ACC112 (cell line): ENCODE results near the gene HGS.

Experiments
- H2AFZ ChIP-seq: fragments of 200-600 bp; sonication (generic); one replicate; pipeline ENCODE4 v1.6.0; 2017; ENCODE audit warnings: antibody characterized with exemption, low read length; ENCODE audit not compliant: unreplicated experiment
- H3K27ac ChIP-seq: fragments of 200-600 bp; sonication (generic); 2 replicates; pipeline ENCODE4 v1.5.1; 2014; ENCODE audit warnings: low read depth, mild to moderate bottlenecking, antibody characterized with exemption, low read length, moderate library complexity
- H3K27me3 ChIP-seq: fragments of 200-600 bp; sonication (generic); 2 replicates; pipeline ENCODE4 v1.6.1; 2014; ENCODE audit warnings: mild to moderate bottlenecking, antibody characterized with exemption, low read length, moderate library complexity, mixed read lengths; ENCODE audit not compliant: insufficient read depth
- H3K36me3 ChIP-seq: fragments of 200-600 bp; sonication (generic); 2 replicates; pipeline ENCODE4 v1.6.1; 2016; ENCODE audit warnings: mild to moderate bottlenecking, antibody characterized with exemption, low read length, moderate library complexity, mixed read lengths; ENCODE audit not compliant: insufficient read depth
- H3K4me1 ChIP-seq: fragments of 200-600 bp; sonication (generic); one replicate; pipeline ENCODE4 v1.6.1; 2016; ENCODE audit warnings: low read length, mixed read lengths; ENCODE audit not compliant: insufficient read depth, unreplicated experiment, control insufficient read depth
- H3K4me3 ChIP-seq: fragments of 200-600 bp; sonication (generic); 2 replicates; pipeline ENCODE4 v1.5.1; 2014; ENCODE audit warnings: mild to moderate bottlenecking, low read depth, low read length
- H3K79me2 ChIP-seq: fragments of 200-600 bp; sonication (generic); one replicate; pipeline ENCODE4 v1.6.0; 2016; ENCODE audit warnings: low read length; ENCODE audit not compliant: control insufficient read depth, unreplicated experiment, insufficient read depth

HGS gene

DNA sequence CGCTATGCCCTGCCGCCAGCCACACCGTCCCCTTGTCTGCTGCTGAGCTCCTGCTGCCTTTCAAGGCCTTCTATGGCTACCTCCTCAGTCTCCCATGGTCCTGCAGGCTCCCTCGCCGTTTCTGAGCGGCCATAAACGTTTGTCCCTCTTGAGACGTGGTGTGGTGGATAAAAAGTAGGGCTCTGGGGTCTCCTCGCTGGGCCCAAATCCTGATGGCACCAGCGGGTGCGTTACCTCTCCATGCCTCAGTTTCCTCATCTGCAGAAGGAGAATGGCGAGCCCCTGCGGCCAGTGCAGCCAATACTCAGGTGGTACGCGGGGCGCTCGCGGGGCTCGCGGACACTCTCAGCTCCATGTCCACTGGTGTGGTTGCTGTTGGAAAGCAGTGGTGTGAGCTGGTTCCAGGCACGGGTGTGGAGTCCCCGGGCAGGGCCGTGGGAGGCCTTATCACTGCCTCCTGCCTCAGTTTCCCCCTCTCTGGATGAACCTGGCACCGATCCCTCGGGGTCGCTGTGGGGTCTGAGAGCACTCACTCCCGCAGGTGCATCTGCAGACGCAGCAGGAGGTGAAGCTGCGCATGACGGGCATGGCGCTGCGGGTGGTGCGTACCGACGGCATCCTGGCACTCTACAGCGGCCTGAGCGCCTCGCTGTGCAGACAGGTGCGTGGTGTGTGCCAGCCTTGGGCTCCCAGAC lies 30.7 kb downstream of the HGS start:
- H3K4me1 ChIP-seq, result peaks cover 14% of the 10 kb centered on the region

DNA sequence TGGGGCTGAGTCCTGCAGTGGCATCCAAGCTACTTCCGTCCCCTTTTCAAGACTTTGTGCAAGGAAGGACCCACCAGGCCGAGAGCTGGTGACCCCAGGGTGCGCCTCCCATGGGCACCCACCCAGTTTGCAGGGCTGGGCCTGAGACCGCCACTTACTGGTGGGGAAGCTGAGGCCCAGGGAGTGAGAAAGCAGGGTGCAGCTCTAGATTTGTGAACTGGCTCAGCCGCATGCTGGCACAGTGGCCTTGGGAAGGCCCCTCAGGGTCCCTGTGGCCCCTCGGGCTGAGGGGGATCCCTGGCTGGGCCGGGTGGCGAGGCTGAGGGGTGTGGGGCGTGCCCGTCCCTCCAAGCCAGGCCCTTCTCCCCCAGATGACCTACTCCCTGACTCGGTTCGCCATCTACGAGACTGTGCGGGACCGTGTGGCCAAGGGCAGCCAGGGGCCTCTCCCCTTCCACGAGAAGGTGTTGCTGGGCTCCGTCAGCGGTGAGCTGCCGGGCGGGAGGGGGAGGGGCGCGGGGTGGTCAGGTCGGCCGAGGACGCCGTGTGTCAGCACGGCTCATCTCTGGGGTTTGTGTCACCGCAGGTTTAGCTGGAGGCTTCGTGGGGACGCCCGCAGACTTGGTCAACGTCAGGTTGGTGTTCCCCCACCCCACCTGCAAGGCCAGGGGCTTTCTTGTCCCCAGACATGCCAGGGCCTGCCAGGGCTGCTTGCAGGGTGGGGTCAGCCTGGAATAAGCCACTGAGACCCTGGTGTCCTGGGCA lies 31.5 kb downstream of the HGS start:
- H3K27me3 ChIP-seq, result no peaks in the 10 kb centered on the region
- peaks cover 12% of the 10 kb centered on the region for H3K4me1 ChIP-seq
- H3K36me3 ChIP-seq, result no peaks in the 10 kb centered on the region
- H3K79me2 ChIP-seq, result peaks cover 4% of the 10 kb centered on the region
- H2AFZ ChIP-seq, result no peak overlapping the region
- H3K4me3 ChIP-seq, result no peak overlapping the region
- H3K27ac ChIP-seq, result no peak overlapping the region

More for the DNA sequence above, 30.7 kb downstream of the HGS start:
- H3K4me3 ChIP-seq, result no peak overlapping the region
- H3K36me3 ChIP-seq, result no peaks in the 10 kb centered on the region
- H2AFZ ChIP-seq, result no peak overlapping the region
- H3K27me3 ChIP-seq, result no peaks in the 10 kb centered on the region
- H3K79me2 ChIP-seq, result peaks cover 4% of the 10 kb centered on the region
- no peak overlapping the region for H3K27ac ChIP-seq

DNA sequence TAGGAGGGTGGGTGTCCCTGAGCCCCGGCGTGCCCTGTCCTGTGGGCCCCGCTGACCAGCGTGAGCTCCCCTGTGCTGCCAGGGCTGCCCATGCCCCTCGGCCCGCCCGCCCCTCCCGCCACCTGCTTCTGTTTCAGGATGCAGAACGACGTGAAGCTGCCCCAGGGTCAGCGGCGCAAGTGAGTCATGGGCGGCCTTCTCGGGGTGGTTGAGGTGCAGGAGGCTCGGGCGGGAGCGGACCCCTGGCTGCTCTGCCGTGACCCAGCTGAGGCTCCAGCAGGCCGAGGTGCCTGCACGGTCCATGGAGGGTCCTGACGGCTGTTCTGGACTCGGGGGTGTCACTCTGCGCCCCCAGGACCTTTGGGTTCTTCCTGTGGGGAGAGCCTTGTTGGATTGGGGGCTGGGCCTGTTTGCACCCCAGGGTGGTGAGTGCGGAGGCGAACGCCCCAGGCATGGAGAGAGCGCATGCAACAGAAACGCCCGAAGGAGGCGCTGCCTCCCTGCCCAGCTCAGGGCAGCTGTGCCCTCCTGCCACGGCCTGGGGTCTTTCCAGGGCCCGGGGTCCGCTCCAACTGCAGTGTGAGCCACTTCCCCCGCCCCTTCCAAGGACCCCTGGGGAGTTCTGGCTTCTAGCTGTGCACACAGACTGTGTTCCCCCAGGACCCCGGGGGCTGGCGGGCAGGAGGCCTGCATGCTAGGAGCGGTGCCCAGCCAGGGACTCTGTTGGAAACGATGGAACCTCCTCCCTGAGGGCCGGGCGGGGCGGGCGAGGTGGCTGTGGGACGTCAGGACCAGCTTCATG lies 32.3 kb downstream of the HGS start:
- no peaks in the 10 kb centered on the region for H3K36me3 ChIP-seq
- H3K27me3 ChIP-seq, result no peaks in the 10 kb centered on the region
- H3K27ac ChIP-seq, result no peak overlapping the region
- peaks cover 4% of the 10 kb centered on the region for H3K4me1 ChIP-seq
- H3K79me2 ChIP-seq, result peaks cover 4% of the 10 kb centered on the region
- H3K4me3 ChIP-seq, result no peak overlapping the region
- H2AFZ ChIP-seq, result no peak overlapping the region

DNA sequence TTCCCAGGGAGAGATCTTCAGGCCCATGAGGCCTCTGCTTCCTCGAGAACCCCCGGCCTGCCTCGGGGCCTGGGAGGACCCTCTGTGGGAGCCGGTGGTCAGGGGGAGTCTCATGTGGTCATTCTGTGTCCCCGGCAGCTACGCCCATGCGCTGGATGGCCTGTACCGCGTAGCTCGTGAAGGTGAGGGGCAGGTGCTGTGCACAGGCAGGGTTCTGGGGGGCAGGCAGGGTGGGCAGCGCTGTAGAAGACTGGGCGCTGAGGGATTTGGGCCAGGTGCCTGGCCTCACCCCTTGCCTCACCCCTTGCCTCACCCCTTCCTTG lies 32.8 kb downstream of the HGS start:
- H3K27ac ChIP-seq, result no peak overlapping the region
- no peaks in the 10 kb centered on the region for H3K27me3 ChIP-seq
- peaks cover 4% of the 10 kb centered on the region for H3K79me2 ChIP-seq
- H3K4me1 ChIP-seq, result no peaks in the 10 kb centered on the region
- H2AFZ ChIP-seq, result no peak overlapping the region
- no peak overlapping the region for H3K4me3 ChIP-seq
- no peaks in the 10 kb centered on the region for H3K36me3 ChIP-seq

DNA sequence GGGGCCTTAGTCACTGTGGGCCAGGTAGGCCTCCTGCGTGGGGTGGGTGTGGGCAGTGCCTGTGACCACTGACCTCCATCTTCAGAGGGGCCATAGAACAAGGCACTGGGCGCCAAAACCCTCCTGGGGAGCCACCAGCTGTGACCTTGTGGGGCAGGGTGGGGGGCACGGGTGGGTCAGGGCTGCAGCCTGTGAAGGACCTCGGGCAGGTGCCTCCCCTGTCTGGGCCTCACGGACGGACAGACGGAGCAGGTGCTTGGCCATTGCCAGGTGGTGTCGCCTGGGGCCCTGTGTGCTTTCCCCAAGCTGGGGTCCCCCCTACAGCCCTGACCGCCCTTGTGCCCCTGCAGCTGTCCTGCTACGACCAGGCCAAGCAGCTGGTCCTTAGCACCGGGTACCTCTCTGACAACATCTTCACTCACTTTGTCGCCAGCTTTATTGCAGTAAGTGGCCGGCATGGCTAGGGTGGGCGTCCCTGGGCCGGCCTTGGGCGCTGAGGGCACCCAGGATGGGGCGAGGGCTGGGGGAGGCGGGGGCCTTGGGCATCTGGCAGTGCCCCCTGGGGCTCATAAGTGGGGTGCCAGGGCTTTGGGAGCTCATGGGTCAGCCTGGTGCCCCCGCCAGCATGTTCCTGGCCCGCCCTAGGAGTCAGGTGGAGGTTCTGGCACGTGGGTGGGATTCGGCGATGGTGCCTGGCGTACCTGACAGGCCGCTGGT lies 33.4 kb downstream of the HGS start:
- H3K27me3 ChIP-seq, result no peaks in the 10 kb centered on the region
- no peak overlapping the region for H2AFZ ChIP-seq
- H3K27ac ChIP-seq, result no peak overlapping the region
- H3K79me2 ChIP-seq, result peaks cover 4% of the 10 kb centered on the region
- peaks cover 4% of the 10 kb centered on the region for H3K4me1 ChIP-seq
- H3K4me3 ChIP-seq, result no peak overlapping the region
- no peaks in the 10 kb centered on the region for H3K36me3 ChIP-seq

DNA sequence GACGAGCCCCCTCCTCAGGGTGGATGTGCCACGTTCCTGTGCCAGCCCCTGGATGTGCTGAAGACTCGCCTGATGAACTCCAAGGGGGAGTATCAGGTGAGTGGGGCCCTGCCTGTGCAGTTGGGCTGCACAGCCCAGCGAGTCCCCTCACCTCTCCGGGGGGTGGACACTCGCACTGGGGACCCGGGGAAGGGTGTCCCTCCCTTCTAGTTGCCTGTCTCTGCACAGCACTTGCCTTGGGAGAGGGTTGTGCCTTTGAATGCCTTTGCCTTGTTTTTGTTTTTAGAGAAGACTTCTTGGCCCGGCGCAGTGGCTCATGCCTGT lies 33.9 kb downstream of the HGS start:
- H3K27me3 ChIP-seq, result no peaks in the 10 kb centered on the region
- H3K79me2 ChIP-seq, result peaks cover 2% of the 10 kb centered on the region
- H2AFZ ChIP-seq, result no peak overlapping the region
- peaks cover 9% of the 10 kb centered on the region for H3K4me1 ChIP-seq
- H3K27ac ChIP-seq, result no peak overlapping the region
- H3K36me3 ChIP-seq, result no peaks in the 10 kb centered on the region
- H3K4me3 ChIP-seq, result no peak overlapping the region

DNA sequence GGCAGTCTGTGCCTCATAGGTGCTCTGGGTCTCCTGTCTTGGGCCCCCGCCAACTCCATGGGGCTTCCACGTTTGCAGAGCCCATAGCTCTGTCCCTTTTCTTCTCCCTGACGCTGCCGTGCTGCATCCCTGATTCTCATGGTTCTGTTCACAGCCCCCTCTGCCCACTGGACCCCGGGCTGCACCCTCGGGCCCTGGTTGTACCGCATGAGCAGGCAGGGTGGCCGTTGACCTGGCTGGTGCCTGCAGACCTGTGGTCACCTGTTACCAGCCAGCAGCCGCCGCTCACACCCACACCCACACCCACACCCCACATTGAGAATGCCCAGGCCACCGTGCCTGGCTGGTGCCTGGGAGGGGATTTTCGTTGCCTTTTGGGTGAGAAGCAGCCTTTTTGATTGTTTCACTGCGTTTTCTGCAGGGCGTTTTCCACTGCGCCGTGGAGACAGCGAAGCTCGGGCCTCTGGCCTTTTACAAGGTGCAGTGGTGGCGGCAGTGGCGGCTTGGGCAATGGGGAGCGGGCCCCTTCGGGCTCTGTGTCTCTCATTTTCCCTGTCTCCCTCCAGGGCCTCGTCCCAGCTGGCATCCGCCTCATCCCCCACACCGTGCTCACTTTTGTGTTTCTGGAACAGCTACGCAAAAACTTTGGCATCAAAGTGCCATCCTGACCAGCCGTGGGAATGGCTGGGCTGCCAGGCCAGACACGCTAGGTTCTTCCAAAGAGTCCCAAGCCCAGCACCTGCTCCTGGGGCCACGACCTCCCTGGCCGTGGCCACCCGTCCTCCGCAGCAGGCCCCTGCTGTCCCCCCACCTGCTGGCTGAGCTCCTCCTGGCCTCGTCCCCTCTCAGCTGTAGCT lies 35.8 kb downstream of the HGS start:
- Histone ChIP-seq H3K27ac (no peak overlapping the region), H3K36me3 (no peaks in the 10 kb centered on the region), H3K4me1 (peaks cover 13% of the 10 kb centered on the region), H3K4me3 (no peak overlapping the region), H3K79me2 (no peaks in the 10 kb centered on the region), H2AFZ (no peak overlapping the region), H3K27me3 (no peaks in the 10 kb centered on the region)

DNA sequence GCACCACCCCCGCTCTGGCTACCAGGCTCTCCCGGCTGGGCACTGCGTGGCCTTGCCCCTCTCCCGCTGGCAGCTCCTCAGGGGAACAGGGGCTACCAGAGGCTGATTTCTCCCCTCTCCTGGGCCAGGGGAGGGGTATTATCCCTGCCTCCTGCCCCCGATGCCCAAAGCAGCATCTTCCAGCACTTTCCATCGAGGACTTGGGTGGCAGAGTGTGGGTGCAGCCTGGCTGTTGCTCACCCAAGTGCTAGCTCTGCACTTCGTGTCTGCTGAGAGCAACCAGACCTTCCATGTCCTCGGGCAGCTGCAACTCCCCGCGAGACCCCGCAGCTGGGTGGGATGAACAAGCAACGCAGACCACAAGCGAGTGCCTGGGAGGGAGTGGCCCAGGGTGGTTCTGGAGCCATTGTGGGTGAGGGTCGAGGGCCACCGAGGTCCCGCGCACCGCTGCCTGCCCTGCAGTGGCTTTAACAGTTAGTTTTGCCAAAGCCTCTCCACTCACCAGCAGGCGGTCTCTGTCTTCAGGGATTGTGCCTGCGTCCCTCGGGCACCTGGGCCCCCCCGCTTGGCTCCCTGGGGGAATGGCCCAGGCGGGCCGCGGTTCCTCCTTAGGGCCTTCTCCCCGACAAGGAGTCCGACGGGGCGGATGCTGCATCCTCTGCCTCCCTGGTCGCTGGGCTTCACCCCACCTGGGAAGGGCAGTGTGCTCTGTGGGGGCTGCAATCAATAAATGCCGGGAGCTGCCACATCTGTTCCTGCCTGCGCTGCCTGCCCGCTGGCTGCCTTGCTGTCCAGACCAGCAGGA lies 36.7 kb downstream of the HGS start:
- Histone ChIP-seq H3K36me3 (no peaks in the 10 kb centered on the region), H3K4me1 (peaks cover 13% of the 10 kb centered on the region), H3K4me3 (no peak overlapping the region), H2AFZ (no peak overlapping the region), H3K27ac (no peak overlapping the region), H3K27me3 (no peaks in the 10 kb centered on the region), H3K79me2 (no peaks in the 10 kb centered on the region)

DNA sequence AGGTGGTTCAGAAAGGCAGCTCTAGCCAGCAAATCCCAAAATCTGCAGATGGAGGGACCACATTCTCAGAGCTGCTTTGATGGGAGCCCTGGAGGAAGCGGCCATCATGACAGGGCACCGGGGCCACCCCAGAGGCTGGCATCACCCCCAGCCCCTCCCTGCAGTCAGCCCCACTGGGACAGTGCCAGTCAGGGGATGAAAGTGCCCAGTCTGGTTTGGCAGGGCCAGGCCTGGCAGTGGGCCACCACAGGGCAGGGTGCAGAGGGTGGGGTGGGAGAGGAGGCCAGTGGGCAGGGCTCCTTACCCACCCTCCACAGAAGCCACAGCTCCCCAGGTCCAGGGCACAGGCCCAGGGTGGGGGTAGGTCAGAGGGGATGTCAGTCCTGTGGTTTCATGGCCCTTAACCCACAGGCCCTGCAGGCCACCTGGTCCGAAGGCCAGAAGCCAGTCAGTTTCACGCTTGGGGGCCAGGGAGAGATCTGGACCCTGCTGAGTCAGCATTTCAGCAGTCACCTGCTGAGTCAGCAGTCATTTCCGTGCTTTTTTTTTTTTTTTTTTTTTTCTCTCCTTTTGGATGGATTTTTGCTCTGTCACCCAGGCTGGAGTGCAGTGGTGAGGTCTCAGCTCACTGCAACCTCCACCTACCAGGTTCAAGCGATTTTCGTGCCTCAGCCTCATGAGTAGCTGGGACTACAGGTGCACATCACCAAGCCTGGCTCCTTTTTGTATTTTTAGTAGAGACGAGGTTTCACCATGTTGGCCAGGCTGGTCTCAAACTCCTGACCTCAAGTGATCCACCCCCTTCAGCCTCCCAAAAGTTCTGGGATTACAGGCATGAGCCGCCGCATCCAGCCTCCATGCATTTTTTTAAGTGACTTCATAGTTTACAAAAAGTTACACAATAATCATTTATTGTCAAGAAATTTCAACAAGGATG lies 38.6 kb downstream of the HGS start:
- no peaks in the 10 kb centered on the region for H3K36me3 ChIP-seq
- H3K4me1 ChIP-seq, result peaks cover 13% of the 10 kb centered on the region
- no peaks in the 10 kb centered on the region for H3K27me3 ChIP-seq
- no peak overlapping the region for H3K27ac ChIP-seq
- H3K79me2 ChIP-seq, result no peaks in the 10 kb centered on the region
- H2AFZ ChIP-seq, result no peak overlapping the region
- H3K4me3 ChIP-seq, result no peak overlapping the region
